GM12874 (cell line): ENCODE measurements around the gene EEF1AKMT3.

ENCODE experiments used
- TF ChIP-seq, protein P1 (sequence below): IDR thresholded peaks from 2 replicates; pipeline ENCODE4 v1.5.1; 2011; ENCODE audit warnings: low read depth, mild to moderate bottlenecking, control low read depth, low read length, moderate library complexity; ENCODE audit not compliant: insufficient read depth

The EEF1AKMT3 gene

DNA sequence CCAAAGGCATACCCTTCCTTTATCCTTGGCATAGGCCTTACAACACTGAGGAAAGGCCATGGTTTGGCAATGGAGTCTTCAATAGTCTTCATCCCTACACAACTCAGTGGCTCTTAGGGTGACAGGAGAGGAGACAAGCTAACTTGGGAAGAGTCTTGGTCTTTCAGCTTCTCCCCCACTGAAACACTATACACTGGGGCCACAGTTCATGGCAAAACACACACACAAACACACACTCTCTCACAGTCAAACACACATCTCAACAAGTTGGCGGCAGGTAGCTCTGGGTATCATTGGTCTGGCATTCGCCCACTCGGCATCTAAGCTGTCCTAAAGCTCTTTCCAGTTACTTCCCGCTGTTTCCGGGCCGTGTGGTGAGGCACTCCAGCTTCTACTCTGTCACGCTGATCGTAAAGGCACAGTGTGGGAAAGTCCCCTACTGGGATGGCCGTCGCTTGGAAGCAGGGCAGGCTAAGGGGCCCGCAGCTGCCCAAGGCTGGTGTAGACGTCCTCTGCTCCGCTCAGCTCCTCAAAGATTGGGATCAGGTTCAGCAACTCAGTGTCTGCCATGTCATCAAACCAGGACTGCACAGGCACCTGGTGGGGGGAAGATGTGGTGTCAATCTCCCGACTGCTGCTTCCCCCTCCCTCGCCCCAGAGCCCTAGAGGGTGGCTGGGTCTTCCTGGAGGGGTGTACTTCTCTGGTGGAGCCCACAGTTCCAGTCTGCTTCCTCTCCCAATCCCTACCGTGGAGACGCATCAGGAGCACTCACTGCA lies 50.9 kb downstream of the EEF1AKMT3 start:
- TF ChIP-seq, protein P1, sequence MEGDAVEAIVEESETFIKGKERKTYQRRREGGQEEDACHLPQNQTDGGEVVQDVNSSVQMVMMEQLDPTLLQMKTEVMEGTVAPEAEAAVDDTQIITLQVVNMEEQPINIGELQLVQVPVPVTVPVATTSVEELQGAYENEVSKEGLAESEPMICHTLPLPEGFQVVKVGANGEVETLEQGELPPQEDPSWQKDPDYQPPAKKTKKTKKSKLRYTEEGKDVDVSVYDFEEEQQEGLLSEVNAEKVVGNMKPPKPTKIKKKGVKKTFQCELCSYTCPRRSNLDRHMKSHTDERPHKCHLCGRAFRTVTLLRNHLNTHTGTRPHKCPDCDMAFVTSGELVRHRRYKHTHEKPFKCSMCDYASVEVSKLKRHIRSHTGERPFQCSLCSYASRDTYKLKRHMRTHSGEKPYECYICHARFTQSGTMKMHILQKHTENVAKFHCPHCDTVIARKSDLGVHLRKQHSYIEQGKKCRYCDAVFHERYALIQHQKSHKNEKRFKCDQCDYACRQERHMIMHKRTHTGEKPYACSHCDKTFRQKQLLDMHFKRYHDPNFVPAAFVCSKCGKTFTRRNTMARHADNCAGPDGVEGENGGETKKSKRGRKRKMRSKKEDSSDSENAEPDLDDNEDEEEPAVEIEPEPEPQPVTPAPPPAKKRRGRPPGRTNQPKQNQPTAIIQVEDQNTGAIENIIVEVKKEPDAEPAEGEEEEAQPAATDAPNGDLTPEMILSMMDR = no peak

DNA sequence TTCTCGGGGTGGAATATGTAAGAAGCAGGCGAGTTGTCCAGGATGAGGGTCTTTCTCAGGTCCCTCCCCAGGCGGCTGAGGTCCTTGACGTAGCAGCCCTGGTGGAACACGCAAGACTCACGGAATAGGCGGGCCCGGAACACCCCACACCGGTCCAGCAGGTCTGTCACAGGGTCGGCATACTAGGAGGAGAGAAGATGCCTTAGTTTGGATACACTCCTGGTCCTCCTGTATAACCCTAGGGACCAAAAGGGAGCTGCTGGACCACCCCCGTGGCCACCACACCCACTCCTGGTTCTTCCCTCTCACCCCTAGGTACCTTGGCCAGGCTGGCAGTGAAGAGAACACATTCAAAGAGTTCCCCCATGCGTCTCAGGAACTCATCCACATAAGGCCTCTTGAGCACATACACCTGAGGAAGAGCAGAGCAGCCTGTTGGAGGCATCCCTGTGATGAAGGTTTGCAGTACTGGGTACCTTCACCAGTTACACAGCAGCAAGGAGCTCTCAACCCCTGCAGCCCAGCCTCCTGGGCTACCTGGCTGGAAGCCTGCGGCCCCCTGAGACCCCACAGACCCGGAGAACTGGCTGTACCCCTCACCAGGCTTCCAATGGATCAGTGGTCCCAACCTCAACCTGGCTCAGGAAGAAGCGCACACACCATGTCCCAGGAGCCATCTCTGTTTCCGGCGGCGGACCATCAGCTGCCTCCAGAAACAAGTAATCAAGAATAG lies 51.7 kb downstream of the EEF1AKMT3 start:
- TF ChIP-seq, protein P1 = no peak

DNA sequence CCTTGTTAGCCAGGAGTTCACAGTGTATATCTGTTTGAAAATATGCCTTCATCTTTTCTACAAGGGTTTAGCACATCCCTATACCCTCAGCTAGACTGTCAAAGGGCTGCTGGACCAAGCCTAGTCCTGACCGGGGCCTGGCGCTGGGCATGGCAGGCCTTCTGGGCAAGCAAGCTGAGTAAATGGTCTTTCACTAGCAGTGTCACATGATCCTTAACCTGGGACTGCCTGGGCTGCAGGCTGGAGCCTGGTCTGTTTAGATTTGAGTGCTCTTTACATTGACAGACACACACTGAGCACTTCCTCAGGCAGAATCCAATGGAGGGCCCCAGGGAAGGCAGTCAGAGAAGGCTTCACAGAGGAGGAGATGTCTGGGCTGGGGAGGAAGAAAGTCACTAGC lies 53.0 kb downstream of the EEF1AKMT3 start:
- TF ChIP-seq, protein P1 = no peak

DNA sequence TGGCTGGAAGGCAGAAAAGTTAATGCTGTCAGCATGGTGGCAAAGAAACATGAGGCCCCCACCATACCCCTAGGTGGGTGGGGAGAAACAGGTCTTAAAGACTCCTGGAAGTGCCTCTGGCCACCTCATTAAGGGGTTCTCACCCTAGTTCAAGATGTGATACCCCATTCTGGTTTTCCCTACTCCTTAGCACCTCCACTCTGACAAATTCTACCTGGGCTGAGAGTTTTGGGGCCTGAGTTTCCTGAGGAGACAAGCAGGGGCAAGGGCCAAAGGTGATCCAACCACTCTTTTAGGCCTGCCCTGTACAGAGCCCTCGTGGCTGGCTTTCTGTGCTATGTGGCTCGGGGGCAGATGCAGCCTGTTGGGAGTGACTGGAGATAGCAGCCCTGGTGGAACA lies 54.0 kb downstream of the EEF1AKMT3 start:
- TF ChIP-seq, protein P1 = no peak

DNA sequence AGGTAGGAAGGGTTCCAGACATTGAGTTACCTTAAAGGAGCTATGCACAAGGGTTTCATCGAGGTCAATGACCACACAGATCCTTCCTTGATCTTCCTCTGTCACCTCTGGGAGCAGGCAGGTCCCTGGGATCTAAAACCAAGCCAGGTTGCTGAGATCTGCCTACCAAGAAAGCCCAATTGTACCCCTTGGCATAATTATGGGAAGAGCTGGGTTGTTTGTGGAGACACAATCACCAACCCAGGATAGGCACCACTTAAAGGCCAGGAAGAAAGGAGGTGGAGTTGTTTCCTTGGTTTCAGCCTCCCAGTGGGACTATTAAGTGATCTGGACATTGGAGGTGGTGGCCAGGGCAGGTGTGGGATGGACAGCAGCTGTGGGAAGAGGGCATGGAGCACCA lies 54.6 kb downstream of the EEF1AKMT3 start:
- TF ChIP-seq, protein P1 = no peak

DNA sequence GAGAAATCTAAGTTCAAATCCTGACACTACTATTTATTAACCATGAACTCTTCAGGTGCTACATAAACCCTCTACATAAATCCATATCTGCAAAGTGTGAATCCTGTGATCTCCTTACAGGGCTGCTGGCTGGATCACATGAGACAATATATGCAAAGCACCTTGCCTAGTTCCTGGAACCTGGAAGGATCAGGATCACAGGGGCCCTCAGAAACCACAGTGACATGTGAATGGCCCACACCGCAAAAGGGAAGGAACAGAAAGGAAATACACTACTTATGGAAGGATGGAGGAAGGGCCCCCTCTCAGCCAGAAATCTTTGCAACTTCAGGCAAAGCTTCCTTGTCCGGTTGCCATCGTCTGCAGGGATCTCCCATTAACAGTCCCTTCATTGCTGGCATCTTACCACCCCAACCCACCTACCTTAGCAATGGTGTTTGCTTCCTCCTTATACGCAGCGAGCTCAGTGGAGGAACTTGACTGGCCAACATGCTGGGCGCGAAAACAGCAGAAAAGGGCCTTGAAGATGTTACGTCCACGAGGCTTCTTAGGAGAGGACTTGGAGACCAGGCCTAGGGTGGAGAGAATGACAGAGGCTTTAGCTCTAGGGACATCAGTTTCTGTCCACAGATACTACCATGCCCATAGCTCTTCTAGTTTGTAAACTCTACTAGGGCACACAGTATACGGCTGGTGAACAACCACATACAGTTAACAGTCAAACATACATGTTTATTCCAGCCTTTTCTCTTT lies 56.8 kb downstream of the EEF1AKMT3 start:
- TF ChIP-seq, protein P1 = no peak

DNA sequence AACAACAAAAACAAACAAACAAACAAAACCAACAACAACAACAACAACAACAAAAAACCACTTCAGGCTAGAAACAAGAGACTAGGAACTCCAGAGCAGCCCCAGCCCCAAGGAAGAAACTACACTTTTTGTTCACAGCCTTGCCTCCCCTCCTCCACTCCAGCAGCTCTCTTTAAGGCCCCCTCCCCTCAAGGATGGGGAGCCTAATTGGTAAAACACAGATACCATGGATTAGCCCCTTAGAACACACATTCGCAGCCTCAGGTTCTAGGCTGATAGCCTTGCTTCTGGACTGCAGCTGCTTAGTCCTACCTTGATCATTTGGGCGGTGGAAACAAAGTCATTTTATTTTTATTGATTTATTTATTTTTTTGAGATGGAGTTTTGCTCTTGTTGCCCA lies 58.0 kb downstream of the EEF1AKMT3 start:
- TF ChIP-seq, protein P1 = no peak
